Esophagus muscularis mucosa (tissue), 4 donors: ENCODE data around the gene SNAPC2.

ENCODE experiments used
- EP300 ChIP-seq: sonication (generic); formaldehyde crosslinking; IDR thresholded peaks from one replicate; pipeline ENCODE4 v1.6.1; 2017; ENCODE audit warnings: antibody characterized with exemption
- POLR2A ChIP-seq: fragments of 450-650 bp; IDR thresholded peaks from one replicate; pipeline ENCODE4 v1.6.1; 2017; ENCODE audit warnings: antibody characterized with exemption, moderate library complexity, mild to moderate bottlenecking, low read depth
- POLR2AphosphoS5 ChIP-seq, 2 donors: sonication (generic); formaldehyde crosslinking; IDR thresholded peaks; one replicate each; pipeline ENCODE4 v1.6.1; 2017; ENCODE audit warnings: antibody characterized with exemption in 2 of 2
- TF ChIP-seq, protein P1 (sequence below), 3 experiments: fragments of 200-600 bp in 2 of 3; fragments of 450-650 bp in 1 of 3; sonication (generic) in 2 of 3; IDR thresholded peaks; one replicate each; pipeline ENCODE4 v1.5.1; 2017 to 2019; ENCODE audit warnings: antibody characterized with exemption in 3 of 3, mild to moderate bottlenecking in 2 of 3, moderate library complexity in 1 of 3

DNA sequence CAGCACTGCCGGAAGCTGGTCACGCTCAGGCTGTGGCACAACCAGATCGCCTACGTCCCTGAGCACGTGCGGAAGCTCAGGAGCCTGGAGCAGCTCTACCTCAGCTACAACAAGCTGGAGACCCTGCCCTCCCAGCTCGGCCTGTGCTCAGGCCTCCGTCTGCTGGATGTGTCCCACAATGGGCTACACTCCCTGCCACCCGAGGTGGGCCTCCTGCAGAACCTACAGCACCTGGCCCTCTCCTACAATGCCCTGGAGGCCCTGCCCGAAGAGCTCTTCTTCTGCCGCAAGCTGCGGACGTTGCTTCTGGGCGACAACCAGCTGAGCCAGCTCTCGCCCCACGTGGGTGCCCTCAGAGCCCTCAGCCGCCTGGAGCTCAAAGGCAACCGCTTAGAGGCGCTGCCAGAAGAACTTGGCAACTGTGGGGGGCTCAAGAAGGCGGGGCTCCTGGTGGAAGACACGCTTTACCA, 19.7 kb upstream of the SNAPC2 start:
- TF ChIP-seq, protein P1, sequence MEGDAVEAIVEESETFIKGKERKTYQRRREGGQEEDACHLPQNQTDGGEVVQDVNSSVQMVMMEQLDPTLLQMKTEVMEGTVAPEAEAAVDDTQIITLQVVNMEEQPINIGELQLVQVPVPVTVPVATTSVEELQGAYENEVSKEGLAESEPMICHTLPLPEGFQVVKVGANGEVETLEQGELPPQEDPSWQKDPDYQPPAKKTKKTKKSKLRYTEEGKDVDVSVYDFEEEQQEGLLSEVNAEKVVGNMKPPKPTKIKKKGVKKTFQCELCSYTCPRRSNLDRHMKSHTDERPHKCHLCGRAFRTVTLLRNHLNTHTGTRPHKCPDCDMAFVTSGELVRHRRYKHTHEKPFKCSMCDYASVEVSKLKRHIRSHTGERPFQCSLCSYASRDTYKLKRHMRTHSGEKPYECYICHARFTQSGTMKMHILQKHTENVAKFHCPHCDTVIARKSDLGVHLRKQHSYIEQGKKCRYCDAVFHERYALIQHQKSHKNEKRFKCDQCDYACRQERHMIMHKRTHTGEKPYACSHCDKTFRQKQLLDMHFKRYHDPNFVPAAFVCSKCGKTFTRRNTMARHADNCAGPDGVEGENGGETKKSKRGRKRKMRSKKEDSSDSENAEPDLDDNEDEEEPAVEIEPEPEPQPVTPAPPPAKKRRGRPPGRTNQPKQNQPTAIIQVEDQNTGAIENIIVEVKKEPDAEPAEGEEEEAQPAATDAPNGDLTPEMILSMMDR (IDR thresholded peaks at IDR 0.05) = no peak
- TF ChIP-seq POLR2A = no peak
- no peak for TF ChIP-seq POLR2AphosphoS5 (IDR thresholded peaks at IDR 0.05)
- TF ChIP-seq EP300 = no peak
